ENCODE measurements around the gene GAL3ST1.
"Not testable (repeated sequence)": the region's sequence is repeated elsewhere in the genome, so short reads cannot be mapped to it uniquely, and the experiment has no call there.

GAL3ST1 gene

GRCh38 chr22:30564045-30564760 lies 10.3 kb downstream of the GAL3ST1 start:
- DNase-seq, result peak; percentile 35

- peak; percentile 18 for DNase-seq
Measured at GRCh38 chr22:30562366-30562765, 12.1 kb downstream of the GAL3ST1 start.

- DNase-seq, result peak; percentile 49
Measured at GRCh38 chr22:30561402-30562189, 12.9 kb downstream of the GAL3ST1 start.

- peak; percentile 27 for DNase-seq
Measured at GRCh38 chr22:30560643-30561202, 13.7 kb downstream of the GAL3ST1 start.

- DNase-seq, result no peak
Measured at GRCh38 chr22:30559889-30560288, 14.6 kb downstream of the GAL3ST1 start.

- DNase-seq, result no peak
Measured at GRCh38 chr22:30557243-30557642, 17.2 kb downstream of the GAL3ST1 start.

- peak; percentile 22 for DNase-seq
Measured at GRCh38 chr22:30556388-30556787, 18.1 kb downstream of the GAL3ST1 start.

GRCh38 chr22:30555282-30556210 lies 18.9 kb downstream of the GAL3ST1 start:
- DNase-seq, result no peak

- DNase-seq, result no peak
Measured at GRCh38 chr22:30553971-30554370, 20.5 kb downstream of the GAL3ST1 start.

GRCh38 chr22:30552719-30553118 lies 21.7 kb downstream of the GAL3ST1 start:
- no peak for DNase-seq

- not testable (repeated sequence) for DNase-seq
Measured at GRCh38 chr22:30551813-30552212, 22.7 kb downstream of the GAL3ST1 start.

- no peak for DNase-seq
Measured at GRCh38 chr22:30547188-30547587, 27.3 kb downstream of the GAL3ST1 start.

GRCh38 chr22:30546616-30547015 lies 27.8 kb downstream of the GAL3ST1 start, which contains the start of gene SEC14L6:
SEC14L6 (minus strand) TSS chr22:30546741; CDS start chr22:30546682, 59 bp downstream.
- no peak for DNase-seq

- no peak for DNase-seq
Measured at GRCh38 chr22:30542811-30543188, 31.7 kb downstream of the GAL3ST1 start.

- no peak for DNase-seq
Measured at GRCh38 chr22:30541961-30542810, 32.3 kb downstream of the GAL3ST1 start.

GRCh38 chr22:30541511-30541910 lies 33.0 kb downstream of the GAL3ST1 start:
- DNase-seq, result not testable (repeated sequence)

- no peak for DNase-seq
Measured at GRCh38 chr22:30539368-30539767, 35.1 kb downstream of the GAL3ST1 start.

- DNase-seq, result peak; percentile 36
Measured at GRCh38 chr22:30538280-30538679, 36.2 kb downstream of the GAL3ST1 start.

GRCh38 chr22:30537083-30537731 lies 37.3 kb downstream of the GAL3ST1 start:
- DNase-seq, result no peak

GRCh38 chr22:30535182-30535581 lies 39.3 kb downstream of the GAL3ST1 start:
- no peak for DNase-seq

Measured in NCI-H69 (cell line).